Karpas-422 (cell line): Measurements from ENCODE around the gene DYNLL2. TPM values are rescaled to one million over a fixed set of nuclear protein-coding genes. Genes with fewer than 3 reads are reported as not detected.
"Not testable (repeated sequence)": the region's sequence is repeated elsewhere in the genome, so short reads cannot be mapped to it uniquely, and the experiment has no call there.

Experiments used
- DNase-seq: peaks from one replicate; pipeline ENCODE4 v3.0.0-alpha.2; 2015
- H2AFZ ChIP-seq: fragments of 200-600 bp; sonication (generic); 2 replicates; pipeline ENCODE4 v1.6.1; 2014; ENCODE audit warnings: antibody characterized with exemption, low read length, mixed read lengths
- H3K27ac ChIP-seq: fragments of 200-600 bp; sonication (generic); 2 replicates; pipeline ENCODE4 v1.5.1; 2014; ENCODE audit warnings: mild to moderate bottlenecking, low read length, moderate library complexity
- H3K27me3 ChIP-seq: fragments of 200-600 bp; sonication (generic); 2 replicates; pipeline ENCODE4 v1.6.1; 2014; ENCODE audit warnings: low read length, mixed read lengths
- H3K36me3 ChIP-seq: fragments of 200-600 bp; sonication (generic); 2 replicates; pipeline ENCODE4 v1.6.1; 2014; ENCODE audit warnings: low read length, mixed read lengths; ENCODE audit not compliant: insufficient read depth
- H3K4me1 ChIP-seq: fragments of 200-600 bp; sonication (generic); 2 replicates; pipeline ENCODE4 v1.6.1; 2014; ENCODE audit warnings: mild to moderate bottlenecking, low read length, mixed read lengths
- H3K4me2 ChIP-seq: fragments of 200-600 bp; sonication (generic); 2 replicates; pipeline ENCODE4 v1.6.1; 2014; ENCODE audit warnings: low read length, low read depth, mild to moderate bottlenecking; ENCODE audit not compliant: poor library complexity, severe bottlenecking
- H3K4me3 ChIP-seq: fragments of 200-600 bp; sonication (generic); 2 replicates; pipeline ENCODE4 v1.5.1; 2014; ENCODE audit warnings: mild to moderate bottlenecking, antibody characterized with exemption, low read length, mixed read lengths
- H3K79me2 ChIP-seq: fragments of 200-600 bp; sonication (generic); 2 replicates; pipeline ENCODE4 v1.6.1; 2014; ENCODE audit warnings: mild to moderate bottlenecking, low read length, mixed read lengths
- H3K9ac ChIP-seq: fragments of 200-600 bp; sonication (generic); 2 replicates; pipeline ENCODE4 v1.6.0; 2014; ENCODE audit warnings: low read length
- H3K9me2 ChIP-seq: fragments of 200-600 bp; sonication (generic), shearing (Covaris generic); replicated peaks from 2 replicates; pipeline ENCODE4 v1.6.0; 2014; ENCODE audit warnings: mild to moderate bottlenecking, low read length, moderate library complexity; ENCODE audit not compliant: insufficient read depth
- H3K9me3 ChIP-seq: fragments of 300-700, 200-600 bp; sonication (generic); 2 replicates; pipeline ENCODE4 v1.6.1; 2014; ENCODE audit warnings: low read length, mixed read lengths
- H4K20me1 ChIP-seq: fragments of 200-600 bp; sonication (generic); 2 replicates; pipeline ENCODE4 v1.6.1; 2014; ENCODE audit warnings: mild to moderate bottlenecking, antibody characterized with exemption, low read length, low read depth; ENCODE audit not compliant: insufficient read depth
- total RNA-seq: library from RNA; depleted of rRNA; stranded (reverse); fragments of >200 nt; shearing (Covaris generic); gene quantifications from 2 replicates; pipeline ENCODE4 v1.2.3, GENCODE V29; 2014; ENCODE audit warnings: low replicate concordance

Gene DYNLL2
- total RNA-seq, 1 experiment from 2014 or later: 18.2 TPM

GRCh38 chr17:58100506-58100905 lies 17.3 kb downstream of the DYNLL2 start:
- H3K9me3 ChIP-seq: no peaks in the 10 kb centered on the region
- H3K36me3 ChIP-seq: no peaks in the 10 kb centered on the region
- H3K9me2 ChIP-seq: no peaks in the 10 kb centered on the region
- DNase-seq: no peak
- no peak overlapping the region for H3K4me2 ChIP-seq
- no peak overlapping the region for H3K9ac ChIP-seq
- H4K20me1 ChIP-seq: no peaks in the 10 kb centered on the region
- H3K4me3 ChIP-seq: no peak overlapping the region
- peaks cover 5% of the 10 kb centered on the region; the same call in 1 of the 2 replicates for H3K4me1 ChIP-seq
- no peak overlapping the region for H3K27ac ChIP-seq
- no peaks in the 10 kb centered on the region for H3K27me3 ChIP-seq
- H2AFZ ChIP-seq: no peak overlapping the region
- no peaks in the 10 kb centered on the region for H3K79me2 ChIP-seq

GRCh38 chr17:58101898-58102297 lies 18.7 kb downstream of the DYNLL2 start:
- not testable (repeated sequence) for H4K20me1 ChIP-seq, H3K4me2 ChIP-seq, H3K79me2 ChIP-seq, DNase-seq, H3K4me1 ChIP-seq, H3K9ac ChIP-seq, H3K36me3 ChIP-seq, H3K9me2 ChIP-seq, H3K27ac ChIP-seq, H3K27me3 ChIP-seq, H3K9me3 ChIP-seq, H2AFZ ChIP-seq, H3K4me3 ChIP-seq

DNA sequence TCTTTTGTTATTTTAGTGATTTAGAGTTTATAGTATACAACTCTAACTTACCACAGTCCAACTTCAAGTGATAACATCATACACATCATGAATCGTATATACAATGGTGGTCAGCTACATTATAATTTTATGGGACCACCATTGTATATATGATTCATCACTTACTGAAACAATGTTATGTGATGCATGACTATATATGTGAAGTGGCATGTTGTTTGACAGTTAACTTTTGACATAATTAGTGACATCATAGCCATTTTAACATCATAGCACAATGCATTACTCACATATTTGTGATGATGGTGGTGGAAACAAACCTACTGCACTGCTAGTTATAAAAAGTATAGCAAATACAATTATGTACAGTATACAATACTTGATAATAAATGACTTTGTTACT lies 21.9 kb downstream of the DYNLL2 start:
- Histone ChIP-seq H3K9me3 (no peaks in the 10 kb centered on the region), H3K79me2 (no peaks in the 10 kb centered on the region), H3K9ac (no peak overlapping the region), H3K4me3 (no peak overlapping the region), H2AFZ (no peak overlapping the region), H3K36me3 (no peaks in the 10 kb centered on the region), H4K20me1 (no peaks in the 10 kb centered on the region), H3K27ac (no peak overlapping the region), H3K4me2 (no peak overlapping the region), H3K9me2 (no peaks in the 10 kb centered on the region), H3K27me3 (no peaks in the 10 kb centered on the region), H3K4me1 (no peaks in the 10 kb centered on the region)
- no peak for DNase-seq

DNA sequence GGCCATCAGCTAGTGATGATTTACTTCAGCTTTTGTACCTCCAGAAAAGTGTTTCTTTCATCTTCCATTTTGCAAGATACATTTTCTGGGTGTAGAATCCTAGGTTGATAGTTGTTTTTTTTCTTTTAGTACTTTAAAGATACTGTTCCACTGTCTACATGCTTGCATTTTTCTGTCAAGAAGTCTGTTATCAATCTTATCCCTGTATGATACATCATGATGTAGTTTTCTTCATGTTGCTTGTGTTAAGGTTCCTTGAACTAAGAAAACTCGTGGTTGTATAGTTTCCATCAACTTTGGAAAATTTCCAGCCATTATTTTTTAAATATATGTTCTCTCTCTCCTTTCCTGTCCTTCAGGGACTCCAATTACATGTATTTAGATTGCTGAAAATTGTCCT lies 24.1 kb downstream of the DYNLL2 start:
- H3K9ac ChIP-seq: no peak overlapping the region
- H3K27ac ChIP-seq: no peak overlapping the region
- H3K36me3 ChIP-seq: no peaks in the 10 kb centered on the region
- H2AFZ ChIP-seq: no peak overlapping the region
- no peaks in the 10 kb centered on the region for H3K27me3 ChIP-seq
- H3K9me2 ChIP-seq: no peaks in the 10 kb centered on the region
- no peak overlapping the region for H3K4me2 ChIP-seq
- H3K4me1 ChIP-seq: no peaks in the 10 kb centered on the region
- no peak overlapping the region for H3K4me3 ChIP-seq
- no peaks in the 10 kb centered on the region for H4K20me1 ChIP-seq
- H3K9me3 ChIP-seq: no peaks in the 10 kb centered on the region
- H3K79me2 ChIP-seq: no peaks in the 10 kb centered on the region
- no peak for DNase-seq

DNA sequence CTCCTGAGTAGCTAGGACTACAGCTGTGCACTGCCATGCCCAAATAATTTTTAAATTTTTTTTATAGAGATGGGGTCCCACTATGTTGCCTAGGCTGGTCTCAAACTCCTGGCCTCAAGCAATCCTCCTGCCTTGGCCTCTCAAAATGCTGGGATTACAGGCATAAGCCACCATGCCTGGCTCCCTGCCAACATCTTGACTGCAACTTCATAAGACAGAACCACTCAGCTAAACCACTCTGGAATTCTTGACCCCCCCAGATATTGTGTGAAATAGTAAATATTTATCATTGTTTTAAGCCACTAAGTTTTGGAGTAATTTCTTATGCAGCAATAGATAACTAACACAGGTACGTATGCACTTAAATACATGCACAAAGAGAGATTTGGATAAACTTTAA lies 26.0 kb downstream of the DYNLL2 start:
- Histone ChIP-seq H3K27me3 (no peaks in the 10 kb centered on the region), H3K4me3 (no peak overlapping the region), H3K9ac (no peak overlapping the region), H3K4me1 (no peaks in the 10 kb centered on the region), H3K27ac (no peak overlapping the region), H3K79me2 (no peaks in the 10 kb centered on the region), H3K9me3 (no peaks in the 10 kb centered on the region), H3K4me2 (no peak overlapping the region), H4K20me1 (no peaks in the 10 kb centered on the region), H3K36me3 (no peaks in the 10 kb centered on the region), H3K9me2 (no peaks in the 10 kb centered on the region), H2AFZ (no peak overlapping the region)
- DNase-seq: no peak

DNA sequence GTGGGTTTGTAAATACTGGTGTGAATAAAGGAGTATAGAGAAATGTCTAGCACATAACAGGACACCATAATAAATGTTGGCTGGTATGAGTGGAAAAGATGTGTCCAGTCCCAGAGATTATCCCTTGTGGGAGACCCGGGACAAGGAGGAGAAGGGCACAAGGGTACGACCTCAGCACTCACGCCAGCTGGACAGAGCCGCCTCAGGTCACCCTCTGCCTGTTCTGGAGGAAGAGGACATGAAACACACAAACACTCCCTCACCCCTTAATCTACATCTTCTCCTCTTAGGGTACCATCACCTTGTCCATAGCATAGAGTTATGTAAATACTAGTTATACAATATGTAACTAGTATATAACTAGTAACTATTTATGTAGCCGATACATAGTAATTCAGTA lies 26.8 kb downstream of the DYNLL2 start:
- Histone ChIP-seq H3K4me1 (no peaks in the 10 kb centered on the region), H3K36me3 (no peaks in the 10 kb centered on the region), H3K9me2 (no peaks in the 10 kb centered on the region), H3K9ac (no peak overlapping the region), H3K27ac (no peak overlapping the region), H3K9me3 (no peaks in the 10 kb centered on the region), H4K20me1 (no peaks in the 10 kb centered on the region), H3K27me3 (no peaks in the 10 kb centered on the region), H3K4me2 (no peak overlapping the region), H3K79me2 (no peaks in the 10 kb centered on the region), H2AFZ (no peak overlapping the region), H3K4me3 (no peak overlapping the region)
- DNase-seq: no peak

GRCh38 chr17:58111676-58112075 lies 28.5 kb downstream of the DYNLL2 start:
- no peak overlapping the region for H3K9ac ChIP-seq
- no peaks in the 10 kb centered on the region for H3K4me1 ChIP-seq
- no peaks in the 10 kb centered on the region for H3K79me2 ChIP-seq
- no peak overlapping the region for H3K27ac ChIP-seq
- H3K4me3 ChIP-seq: no peak overlapping the region
- no peaks in the 10 kb centered on the region for H4K20me1 ChIP-seq
- no peaks in the 10 kb centered on the region for H3K9me3 ChIP-seq
- H3K27me3 ChIP-seq: no peaks in the 10 kb centered on the region
- no peak overlapping the region for H2AFZ ChIP-seq
- DNase-seq: peak; percentile 36
- no peak overlapping the region for H3K4me2 ChIP-seq
- H3K36me3 ChIP-seq: no peaks in the 10 kb centered on the region
- H3K9me2 ChIP-seq: no peaks in the 10 kb centered on the region

DNA sequence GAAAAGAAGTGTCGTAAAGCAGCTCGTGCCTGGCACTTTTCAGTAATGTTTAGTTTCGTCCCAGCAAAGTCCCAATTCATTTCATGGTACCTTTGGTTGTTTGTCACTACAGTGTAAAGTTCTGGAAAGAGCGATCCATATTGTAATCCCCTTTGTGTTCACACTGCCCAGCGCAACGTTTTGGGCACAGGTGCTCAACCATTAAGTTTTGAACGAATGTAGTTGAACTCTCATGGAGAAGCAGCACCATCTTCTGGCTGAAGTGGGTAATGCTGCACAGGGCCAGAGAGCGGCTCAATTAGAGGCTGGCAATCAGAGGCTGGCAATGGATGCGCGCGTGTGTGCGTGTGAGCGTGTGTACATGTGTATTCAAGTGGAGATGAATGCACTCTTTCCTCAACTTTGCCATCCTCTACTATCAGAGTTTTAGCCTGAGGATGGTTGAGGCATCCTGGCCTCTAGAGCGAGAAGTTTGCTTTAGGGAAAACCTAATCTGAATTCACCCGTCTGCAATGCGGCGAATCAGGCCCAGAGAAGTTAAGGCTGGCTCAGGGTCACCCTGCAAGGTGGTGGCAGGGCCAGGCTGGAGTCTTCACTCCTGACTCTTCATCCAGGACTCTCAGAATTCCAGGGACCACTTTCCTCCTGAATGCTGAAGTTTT lies 29.9 kb downstream of the DYNLL2 start:
- H3K27ac ChIP-seq: no peak overlapping the region
- H3K4me3 ChIP-seq: no peak overlapping the region
- H2AFZ ChIP-seq: no peak overlapping the region
- H3K4me2 ChIP-seq: no peak overlapping the region
- no peaks in the 10 kb centered on the region for H3K4me1 ChIP-seq
- H3K79me2 ChIP-seq: no peaks in the 10 kb centered on the region
- no peaks in the 10 kb centered on the region for H4K20me1 ChIP-seq
- H3K9me2 ChIP-seq: no peaks in the 10 kb centered on the region
- H3K9me3 ChIP-seq: no peaks in the 10 kb centered on the region
- H3K27me3 ChIP-seq: no peaks in the 10 kb centered on the region
- no peaks in the 10 kb centered on the region for H3K36me3 ChIP-seq
- no peak overlapping the region for H3K9ac ChIP-seq
- DNase-seq: peak; percentile 91

GRCh38 chr17:58113947-58114346 lies 30.7 kb downstream of the DYNLL2 start:
- Histone ChIP-seq H3K4me1 (no peaks in the 10 kb centered on the region), H3K79me2 (no peaks in the 10 kb centered on the region), H3K9me3 (no peaks in the 10 kb centered on the region), H3K9me2 (no peaks in the 10 kb centered on the region), H3K27ac (no peak overlapping the region), H2AFZ (no peak overlapping the region), H3K36me3 (no peaks in the 10 kb centered on the region), H3K27me3 (no peaks in the 10 kb centered on the region), H3K9ac (no peak overlapping the region), H4K20me1 (no peaks in the 10 kb centered on the region), H3K4me3 (no peak overlapping the region), H3K4me2 (no peak overlapping the region)
- DNase-seq: no peak
